DMS79 treated with DMSO at 0.1 percent for 48 hours (cell line): ENCODE results near the gene NOTCH3.
A peak's percentile ranks its signal among the peaks of the same experiment; 100 is the strongest.

Source experiments
- DNase-seq: peaks from one replicate; lab custom pipeline; 2025; lab: John Stamatoyannopoulos, UW

The NOTCH3 gene

DNA sequence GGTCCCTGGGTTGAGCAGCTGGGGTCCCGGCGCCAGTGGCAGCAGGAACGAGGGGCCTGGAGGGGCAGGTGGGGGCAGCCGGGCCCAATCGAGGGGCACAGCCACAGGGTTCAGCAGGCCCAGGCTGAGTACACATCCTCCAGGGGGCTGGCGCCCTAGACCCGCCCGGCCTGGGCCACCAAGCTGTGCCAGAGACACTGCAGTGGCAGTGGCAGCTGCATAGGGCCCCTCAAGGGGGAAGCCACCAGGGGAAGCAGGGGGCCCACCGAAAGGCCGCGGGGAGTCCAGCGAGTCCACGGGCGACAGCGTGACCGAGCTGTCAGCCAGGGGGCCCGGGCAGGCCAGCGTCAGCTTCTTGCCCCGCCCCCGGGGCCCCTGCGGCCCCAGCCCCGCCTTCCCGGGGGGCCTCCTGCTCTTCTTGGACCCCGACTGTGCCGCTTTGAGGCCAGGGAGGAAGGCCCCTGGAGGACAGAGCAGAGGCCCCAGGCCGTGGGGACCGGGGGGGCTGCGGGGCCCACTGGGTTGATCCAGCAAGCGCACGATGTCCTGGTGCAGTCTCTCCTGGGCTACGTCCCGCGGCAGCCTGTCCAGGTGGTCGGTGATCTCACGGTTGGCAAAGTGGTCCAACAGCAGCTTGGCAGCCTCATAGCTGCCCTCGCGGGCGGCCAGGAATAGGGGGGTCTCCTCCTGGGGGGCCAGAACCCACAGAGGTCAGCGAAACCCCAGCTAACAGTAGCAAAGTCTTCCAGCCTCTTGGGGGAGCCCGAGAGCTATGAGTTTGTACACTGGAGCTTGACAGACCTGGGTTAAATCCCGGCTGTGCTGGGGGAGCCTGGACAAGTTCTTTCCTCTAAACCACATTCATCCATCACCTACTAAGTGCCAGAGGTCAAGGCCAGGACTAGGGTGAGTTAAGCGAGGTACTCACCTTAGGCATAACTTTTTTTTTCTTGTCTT, 39.5 kb downstream of the NOTCH3 start:
- DNase-seq, result no peak

DNA sequence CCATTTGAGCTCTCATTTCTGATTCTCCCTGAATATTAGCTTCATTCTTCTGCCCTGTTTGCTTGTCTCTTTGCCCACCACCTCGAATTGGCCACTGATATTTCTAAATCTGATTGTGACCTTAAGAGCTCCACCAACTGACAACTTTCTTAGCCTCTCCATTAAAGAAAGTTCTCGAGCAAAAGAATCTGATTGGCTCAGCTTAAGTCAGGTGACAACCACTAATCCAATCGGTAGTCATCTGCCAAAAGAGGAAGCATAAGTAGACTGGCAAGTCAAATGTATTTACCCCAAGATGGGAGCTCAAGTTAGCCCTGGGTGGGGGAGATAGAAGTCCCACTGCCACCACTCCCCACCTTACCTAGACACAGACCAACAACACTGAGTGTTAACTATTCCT, 41.5 kb downstream of the NOTCH3 start:
- DNase-seq, result no peak

DNA sequence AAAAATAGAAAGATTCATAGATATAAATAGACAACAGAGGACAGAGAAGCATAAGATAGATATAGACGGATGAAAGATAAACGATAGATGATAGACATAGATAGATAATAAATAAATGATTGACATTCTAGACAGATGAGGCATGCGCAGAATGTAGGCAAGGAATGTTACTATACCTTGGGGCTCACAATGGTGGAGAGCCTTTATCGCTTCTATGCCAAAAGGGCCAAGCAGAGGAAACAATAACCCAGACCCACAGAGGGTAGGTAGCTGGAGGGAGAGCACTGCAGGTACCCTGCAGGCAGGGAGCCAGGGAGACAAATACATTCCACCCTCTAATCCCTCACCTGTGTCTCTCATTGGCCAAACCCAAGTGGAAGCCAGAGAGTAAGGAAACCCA, 44.4 kb downstream of the NOTCH3 start:
- no peak for DNase-seq

DNA sequence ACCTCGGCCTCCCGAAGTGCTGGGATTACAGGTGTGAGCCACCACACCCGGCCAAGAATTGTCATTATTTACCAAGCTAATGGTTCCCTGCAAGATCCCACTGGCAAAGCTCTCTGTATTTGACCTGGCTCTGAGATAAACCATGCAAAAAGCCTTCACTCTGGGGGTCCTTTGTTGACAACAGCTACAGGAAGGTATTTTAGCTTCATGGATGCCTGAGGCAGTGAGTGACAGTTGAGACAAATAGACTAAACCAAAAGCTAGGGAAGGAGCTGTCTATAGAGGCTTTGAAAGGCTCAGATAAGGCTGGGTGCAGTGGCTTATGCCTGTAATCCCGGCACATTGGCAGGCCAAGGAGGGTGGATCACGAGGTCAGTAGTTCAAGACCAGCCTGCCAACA, 45.5 kb downstream of the NOTCH3 start:
- DNase-seq, result no peak

DNA sequence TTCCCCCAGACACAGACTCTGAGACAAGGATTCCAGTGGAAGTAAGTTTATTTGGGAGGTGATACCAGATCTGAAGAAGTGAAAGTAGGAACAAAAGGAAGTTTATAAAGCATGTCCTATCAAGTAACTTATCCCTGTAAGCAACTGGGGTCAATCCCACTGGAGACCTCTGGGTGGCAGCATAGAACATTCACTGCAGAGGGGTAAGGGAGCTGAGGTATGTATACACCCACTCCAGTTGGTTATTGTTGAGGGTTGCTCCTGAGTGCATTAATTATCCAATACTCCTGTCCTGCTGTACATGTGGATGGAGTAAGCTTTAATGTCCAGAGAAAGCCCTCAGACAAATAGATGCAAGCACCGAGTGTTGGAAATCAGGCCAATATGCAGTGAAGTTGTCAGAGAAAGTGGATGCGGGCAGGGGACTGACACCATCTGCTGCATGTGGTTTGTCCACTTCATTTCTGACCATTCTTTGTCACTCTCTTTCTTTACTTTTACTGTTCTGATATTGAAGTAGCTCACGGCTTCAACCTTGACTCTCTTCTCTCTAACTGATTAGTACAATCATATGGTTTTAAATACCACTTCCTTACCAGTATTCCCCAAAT, 46.7 kb downstream of the NOTCH3 start:
- peak; percentile 11 for DNase-seq

DNA sequence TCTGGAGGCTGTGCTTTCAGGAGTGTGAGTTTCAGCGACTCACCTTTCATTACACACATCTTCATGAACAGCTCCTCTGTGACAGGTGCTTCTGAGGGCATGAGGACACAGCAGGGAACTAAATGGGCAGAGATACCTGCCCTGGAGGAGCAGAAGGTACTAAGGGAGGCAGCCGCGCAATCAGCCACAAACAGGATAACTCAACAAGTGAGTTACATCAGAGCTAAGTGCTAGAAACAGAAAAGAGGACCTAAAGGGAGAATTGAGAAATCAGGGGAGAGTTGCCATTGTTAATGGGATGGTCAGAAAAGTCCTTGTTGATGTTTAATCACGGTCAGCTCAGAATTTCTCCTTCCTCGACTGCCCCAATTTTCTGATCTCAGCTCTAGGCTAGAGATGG, 51.1 kb downstream of the NOTCH3 start:
- no peak for DNase-seq

DNA sequence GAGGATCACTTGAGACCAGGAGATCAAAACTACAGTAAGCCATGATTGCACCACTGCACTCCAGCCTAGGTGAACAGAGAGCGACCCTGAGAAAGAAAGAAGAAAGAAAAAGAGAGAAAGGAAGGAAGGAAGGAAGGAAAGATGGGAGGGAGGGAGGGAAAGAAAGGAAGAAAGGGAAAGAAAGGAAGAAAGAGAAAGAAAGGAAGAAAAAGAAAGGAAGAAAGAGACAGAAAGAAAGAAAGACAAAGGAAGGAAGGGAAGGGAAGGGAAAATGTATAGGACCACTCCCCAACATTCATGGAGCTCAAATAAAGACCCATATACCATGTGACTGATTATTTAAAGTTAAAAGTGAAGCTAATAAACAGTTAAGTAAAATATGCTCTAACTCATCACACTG, 53.7 kb downstream of the NOTCH3 start:
- DNase-seq, result no peak

DNA sequence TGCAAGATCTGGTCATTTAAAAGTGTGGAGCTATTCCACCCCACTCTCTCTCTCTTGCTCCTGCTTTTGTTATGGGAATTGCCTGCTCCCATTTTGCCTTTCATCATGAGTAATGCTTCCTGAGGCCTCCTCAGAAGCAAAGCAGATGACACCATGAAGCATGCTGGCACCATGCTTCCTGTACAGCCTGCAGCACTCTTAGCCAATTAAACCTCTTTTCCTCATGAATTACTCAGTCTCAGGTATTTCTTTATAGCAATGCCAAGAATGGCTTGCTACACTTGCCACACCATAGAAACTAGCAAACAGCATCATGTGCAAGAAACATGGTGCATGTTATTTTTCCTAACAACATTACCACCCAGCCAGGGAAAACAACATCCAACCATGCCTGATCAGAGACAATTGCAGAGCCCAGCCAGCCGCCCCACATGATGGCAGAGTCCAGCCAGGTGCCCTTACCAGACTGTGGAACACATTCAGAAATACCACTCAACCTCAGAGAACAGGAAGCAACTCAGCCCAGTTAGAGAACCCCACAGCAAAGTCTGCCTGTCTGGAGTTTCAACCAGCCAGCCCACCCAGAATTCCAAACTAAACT, 56.6 kb downstream of the NOTCH3 start:
- no peak for DNase-seq

DNA sequence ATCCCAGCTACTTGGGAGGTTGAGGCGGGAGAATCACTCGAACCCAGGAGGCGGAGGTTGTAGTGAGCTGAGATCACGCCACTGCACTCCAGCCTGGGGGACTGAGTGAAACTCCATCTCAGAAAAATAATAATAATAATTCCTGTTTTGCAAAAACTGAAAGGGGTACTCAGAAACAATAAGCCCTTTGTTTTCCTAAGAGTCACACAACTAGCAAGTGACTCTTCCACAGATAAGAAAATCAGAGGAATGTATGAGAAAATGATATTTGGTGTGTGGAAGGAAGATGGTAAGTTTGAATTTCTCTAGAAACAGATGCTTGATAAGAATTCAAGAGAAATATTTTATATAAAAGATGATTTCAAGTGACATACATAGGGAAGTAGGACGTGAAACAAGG, 58.5 kb downstream of the NOTCH3 start:
- DNase-seq, result no peak

DNA sequence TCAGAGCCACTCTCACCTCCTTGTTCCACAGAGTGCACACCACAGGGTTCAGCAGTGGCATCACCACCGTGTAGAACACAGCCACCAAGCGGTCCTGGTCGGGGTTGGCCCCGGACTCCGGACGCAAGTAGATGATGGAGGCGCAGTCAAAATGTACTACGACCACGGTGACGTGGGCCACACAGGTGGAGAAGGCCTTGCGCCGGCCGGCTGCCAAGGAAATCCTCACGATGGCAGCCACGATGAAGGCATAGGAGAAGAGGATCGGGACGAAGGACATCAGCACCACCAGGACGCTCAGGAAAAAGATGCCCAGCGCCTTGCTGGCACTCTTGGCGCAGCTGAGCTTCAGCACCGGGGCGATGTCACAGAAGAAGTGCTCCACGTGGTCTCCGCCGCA, 59.7 kb downstream of the NOTCH3 start:
- DNase-seq, result no peak

DNA sequence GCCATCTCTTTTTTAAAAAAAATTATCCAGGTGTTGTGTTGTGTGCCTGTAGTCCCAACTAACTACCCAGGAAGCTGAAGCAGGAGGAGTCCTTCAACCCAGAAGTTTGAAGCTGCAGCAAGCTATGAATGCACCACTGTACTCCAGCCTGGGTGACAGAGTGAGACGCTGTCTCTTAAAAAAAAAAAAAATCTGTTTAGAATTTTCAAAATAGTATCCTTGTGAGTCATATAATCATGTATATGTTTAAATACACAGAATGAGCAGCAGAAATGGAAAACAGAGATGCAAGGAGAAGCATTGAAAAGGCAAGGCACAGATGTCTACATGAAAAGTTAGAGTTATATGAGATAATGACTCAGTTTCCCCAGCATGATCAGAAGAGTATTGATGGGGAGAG, 62.4 kb downstream of the NOTCH3 start:
- DNase-seq, result no peak

DNA sequence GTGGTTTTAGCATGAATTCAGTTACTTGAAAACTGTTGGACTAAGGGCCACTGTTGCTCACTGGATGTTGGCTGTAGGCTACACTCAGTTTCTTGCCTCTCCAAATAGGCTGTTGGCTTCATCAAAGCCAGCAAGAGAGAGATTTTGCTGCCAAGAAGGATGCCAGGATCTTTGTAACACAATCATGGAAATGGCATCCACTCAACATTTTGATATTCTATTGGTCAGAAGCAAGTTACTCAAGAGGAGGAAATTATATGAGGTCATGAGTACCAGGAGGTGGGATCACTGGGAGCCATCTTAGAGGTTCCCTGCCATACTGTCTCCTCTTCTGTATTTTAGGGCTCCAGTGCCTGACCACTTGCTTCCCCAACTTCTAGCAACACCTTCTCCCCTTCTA, 63.0 kb downstream of the NOTCH3 start:
- DNase-seq, result no peak

DNA sequence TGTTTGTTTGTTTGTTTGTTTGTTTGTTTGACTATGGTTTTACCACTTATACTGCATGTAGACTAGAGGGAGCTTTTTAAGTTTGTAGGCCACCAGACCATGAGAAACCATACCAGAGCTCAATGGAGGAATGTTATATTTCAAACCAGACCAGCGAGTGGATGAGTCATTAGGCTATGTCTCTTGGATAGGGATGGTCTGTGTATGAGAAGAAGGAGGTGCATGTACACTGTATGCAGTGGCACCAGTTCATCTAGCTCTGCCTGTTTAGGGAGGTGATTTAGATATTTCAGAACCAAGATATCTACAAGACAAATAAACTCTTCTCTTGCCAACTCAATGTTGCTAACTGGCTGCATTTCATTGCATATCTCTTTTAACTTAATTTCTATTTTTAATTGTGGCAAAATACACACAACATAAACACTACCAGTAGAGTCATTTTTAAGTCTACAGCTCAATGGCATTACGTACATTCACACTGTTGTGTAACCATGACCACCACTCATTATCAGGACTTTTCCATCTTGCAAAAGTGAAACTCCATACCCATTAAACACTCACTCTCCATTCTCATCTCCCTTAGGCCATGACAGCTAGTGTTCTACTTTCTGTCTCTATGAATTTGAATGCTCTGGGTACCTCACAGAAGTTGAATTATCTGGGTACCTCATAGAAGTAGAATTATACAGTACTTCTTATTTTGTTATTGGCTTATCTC, 64.4 kb downstream of the NOTCH3 start:
- no peak for DNase-seq

DNA sequence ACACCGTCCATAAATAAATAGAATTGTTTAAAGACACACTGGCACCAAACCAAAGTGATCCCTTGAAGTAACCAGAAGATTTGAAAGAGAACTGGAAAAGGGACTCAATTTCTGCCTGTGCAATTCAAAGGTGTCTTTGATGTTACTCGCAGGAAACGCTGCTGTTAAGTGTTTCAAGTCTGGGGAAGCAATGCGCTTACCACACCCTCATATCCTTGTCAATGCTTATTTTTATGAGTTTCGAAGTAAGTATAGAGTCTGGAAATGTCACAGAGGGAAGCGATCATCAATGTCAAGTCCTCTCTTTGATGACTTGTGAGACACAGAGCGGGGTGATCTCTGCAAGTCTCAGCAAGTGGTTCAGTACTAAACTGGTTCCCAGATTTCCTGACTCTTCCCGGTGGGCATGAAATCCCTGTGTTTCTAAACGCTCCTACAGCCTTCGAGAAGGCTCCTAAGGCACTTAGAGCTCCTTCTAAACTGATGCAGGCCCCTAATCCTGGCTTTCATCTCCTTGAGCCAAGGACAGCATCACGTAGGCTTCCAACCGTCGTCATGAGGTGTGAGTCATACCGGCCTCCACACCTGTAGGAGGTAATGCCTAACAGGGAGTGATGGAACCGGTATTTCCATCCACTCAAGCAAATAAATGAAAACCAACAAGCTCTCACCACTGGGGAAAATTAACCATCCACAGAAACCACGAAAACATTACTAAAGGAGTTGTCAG, 70.8 kb downstream of the NOTCH3 start:
- DNase-seq, result peak; percentile 44

DNA sequence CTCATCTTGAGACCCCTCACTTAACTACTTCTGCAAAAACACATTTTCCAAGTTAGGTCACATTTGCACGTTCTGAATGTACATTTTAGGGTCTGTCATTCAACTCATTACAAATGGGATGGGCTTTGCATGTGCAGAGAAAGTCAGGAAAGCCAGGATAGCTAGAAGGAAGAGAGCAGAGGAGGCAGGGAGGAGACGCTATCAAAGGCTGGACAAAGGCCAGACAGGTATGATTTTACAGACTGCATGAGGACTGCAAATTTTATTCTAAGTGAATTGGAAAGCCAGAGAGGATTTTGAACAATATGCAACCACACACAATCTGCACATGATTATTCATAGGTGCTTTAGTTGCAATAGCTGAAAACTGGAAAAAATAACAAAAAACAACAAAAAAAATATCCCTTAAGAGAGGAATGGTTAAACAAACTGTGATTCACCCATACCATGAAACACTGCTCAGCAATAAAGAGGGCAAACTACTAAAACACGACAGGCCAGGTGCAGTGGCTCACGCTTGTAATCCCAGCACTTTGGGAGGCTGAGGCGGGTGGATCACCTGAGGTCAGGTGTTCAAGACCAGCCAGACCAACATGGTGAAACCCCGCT, 72.5 kb downstream of the NOTCH3 start:
- no peak for DNase-seq

DNA sequence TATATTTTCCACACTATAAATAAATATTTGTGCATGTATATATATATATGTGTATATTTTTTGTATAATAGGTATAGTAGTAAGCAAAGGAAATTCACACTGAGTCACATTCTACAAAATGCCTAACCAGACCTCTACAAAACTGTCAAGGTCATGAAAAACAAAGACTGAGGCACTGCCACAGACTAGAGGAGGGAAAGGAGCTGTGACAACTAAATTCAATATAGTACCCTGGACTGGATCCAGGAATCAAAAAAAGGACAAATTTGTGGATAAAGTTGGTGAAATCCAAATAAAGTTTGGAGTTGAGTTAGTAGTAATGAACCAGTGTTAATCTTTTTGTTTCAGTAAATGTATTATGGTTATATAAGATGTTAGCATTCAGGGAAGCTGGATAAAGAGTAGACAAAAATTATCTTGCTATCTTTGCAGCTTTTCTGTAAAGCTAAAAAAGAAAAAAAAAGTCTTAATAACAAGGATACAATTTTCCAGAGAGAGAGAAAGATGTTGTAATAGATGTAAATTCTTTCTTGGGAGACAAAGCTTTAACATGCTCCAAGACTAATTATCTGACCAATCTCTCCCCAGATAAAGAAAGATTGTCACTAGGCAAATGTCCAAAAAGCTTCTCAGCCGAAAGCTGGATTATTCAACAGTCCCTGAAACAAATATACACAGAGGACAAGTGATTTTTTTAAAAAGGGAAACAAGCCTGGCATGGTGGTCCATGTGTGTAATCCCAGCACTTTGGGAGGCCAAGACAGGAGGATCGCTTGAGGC, 74.5 kb downstream of the NOTCH3 start:
- no peak for DNase-seq

DNA sequence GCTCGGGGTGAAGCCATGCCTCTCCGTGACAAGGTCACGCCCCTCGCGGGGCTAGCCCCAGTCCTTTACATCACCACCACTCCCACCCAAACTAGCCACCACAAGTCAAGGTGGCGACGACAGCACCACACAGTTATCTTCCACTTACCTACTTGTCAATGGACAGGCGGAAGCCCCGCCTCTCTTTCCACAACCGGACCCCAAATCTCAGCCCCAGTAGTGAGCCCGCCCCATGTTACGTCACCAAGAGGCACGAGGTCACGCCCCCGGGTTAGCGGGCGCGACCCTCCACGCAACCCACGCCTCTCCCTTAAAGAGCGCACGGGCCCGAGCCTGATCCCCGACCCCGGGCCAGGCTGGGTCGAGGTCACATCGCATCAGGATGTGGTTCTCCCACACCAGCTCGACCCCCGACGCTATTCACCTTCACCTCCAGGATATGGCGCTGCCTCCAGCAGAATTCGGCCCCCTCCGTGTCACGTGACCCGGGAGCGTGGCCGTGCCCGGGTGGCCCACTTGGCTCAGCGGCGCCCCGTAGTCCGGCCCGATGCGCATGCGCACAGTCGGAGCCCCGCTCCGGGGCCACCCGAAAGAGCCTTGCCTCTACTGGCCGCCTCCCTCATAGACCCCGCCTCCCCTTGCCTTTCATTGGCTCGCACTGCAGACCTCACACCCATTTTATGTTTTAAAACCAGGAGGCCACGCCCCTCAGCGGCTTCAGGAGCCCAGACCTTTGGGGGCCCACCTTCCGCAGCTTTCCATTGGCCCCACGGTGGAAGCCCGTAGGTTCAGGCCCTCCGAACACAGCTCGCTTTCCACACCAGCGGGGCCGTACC, 75.3 kb downstream of the NOTCH3 start:
- DNase-seq, result peak; percentile 96

DNA sequence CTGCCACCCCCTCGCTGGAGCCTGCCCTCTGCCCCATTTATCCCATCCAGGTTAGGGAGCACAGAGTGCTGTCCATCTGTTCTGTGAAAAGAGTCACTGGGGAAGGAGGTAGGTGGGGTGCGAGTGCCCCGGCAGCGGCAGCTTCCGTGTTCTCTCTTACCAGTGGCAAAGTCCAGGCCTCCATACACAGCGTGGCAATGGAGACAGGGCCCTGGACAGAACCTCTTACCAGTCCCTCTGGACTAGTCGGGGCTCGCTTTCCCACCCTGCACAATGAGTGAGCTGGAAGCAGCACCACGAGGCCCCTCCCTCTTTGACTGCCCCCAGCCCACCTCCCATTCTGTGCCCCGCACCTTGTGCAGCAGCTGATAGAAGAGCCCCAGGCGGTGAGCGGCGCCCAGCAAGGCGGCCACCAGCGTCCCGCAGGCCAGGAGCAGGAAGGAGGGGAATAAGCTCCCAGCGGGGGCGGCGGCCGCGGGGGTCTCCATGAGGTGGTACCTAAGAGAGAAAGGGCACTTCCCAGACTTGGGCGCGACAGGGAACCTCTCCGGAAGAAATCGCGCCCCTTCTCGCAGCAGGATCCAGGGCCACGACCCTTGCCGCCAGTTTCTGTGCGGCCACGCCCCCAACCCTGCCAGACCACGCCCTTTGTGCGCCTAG, 76.1 kb downstream of the NOTCH3 start:
- DNase-seq, result no peak

DNA sequence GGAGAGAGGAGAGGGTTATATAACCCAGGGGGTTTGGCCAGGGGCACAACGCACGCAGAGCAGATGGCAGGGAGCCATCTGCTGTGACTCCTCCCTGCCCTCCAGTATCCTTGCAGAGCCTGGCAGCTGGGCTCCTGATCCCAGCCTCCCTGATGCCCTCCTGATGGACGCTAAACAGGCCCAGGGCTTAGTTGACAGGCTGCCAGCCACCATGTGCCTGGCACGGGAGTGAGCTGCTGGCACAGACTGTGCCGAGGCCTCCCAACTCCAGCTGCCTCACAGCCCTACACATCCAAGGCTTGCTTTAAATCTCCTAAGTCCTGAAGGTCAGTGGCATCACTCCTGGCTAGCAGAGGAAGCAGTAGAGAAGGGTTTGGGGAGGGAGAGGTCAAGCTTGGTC, 76.9 kb downstream of the NOTCH3 start:
- peak; percentile 39 for DNase-seq
